ENCODE measurements around the gene PPP1R3E. TPM values are rescaled to one million over a fixed set of nuclear protein-coding genes. Genes with fewer than 3 reads are reported as not detected.

The PPP1R3E gene
- total RNA-seq, 1 experiment from 2014 or later: 3.9 TPM

- H4K8ac ChIP-seq (replicated peaks; ENCODE audit: insufficient read length, low read depth, low read length): no peak overlapping the region
- H2BK12ac ChIP-seq (ENCODE audit: insufficient read length, low read depth, low read length): no peak overlapping the region
- H2BK20ac ChIP-seq (ENCODE audit: low read depth, low read length, poor library complexity, severe bottlenecking): no peak overlapping the region
- no peak overlapping the region for H3K14ac ChIP-seq (ENCODE audit: insufficient read depth, low read length)
- H3K9me3 ChIP-seq (ENCODE audit: control insufficient read depth, low read depth, low read length): no peaks in the 10 kb centered on the region
- no peak overlapping the region for H3K4ac ChIP-seq (ENCODE audit: low read depth, low read length)
- Mint-ChIP-seq H3K4me1 (peaks cover 36 to 37% of the 10 kb centered on the region in 2 experiments), H3K27me3 (ENCODE audit: low read depth) (no peaks in the 10 kb centered on the region), H3K9me3 (no peaks in the 10 kb centered on the region; a peak in 1 of 5 replicates), H3K27ac (no peak overlapping the region), H3K4me3 (no peak overlapping the region), H3K36me3 (ENCODE audit: insufficient read depth in 1 of 3, low read depth in 3 of 3) (no peaks in the 10 kb centered on the region)
- no peak overlapping the region for H3K18ac ChIP-seq (ENCODE audit: insufficient read length, low read depth, low read length)
- H3K56ac ChIP-seq (ENCODE audit: insufficient read length, low read depth, low read length): no peak overlapping the region
- H3K23me2 ChIP-seq (ENCODE audit: insufficient read length, low read depth, low read length, poor library complexity, severe bottlenecking): peaks cover 4% of the 10 kb centered on the region
- no peak overlapping the region for H4K91ac ChIP-seq (ENCODE audit: insufficient read length, low read depth, low read length)
- no peak overlapping the region for H3K9ac ChIP-seq (ENCODE audit: extremely low read depth, insufficient read length, low read length)
- H3K79me2 ChIP-seq (ENCODE audit: insufficient read depth, low read length): no peaks in the 10 kb centered on the region
- no peak for DNase-seq
- no peak overlapping the region for H3K27ac ChIP-seq (ENCODE audit: insufficient read length, low read depth, low read length)
- no peaks in the 10 kb centered on the region for H3K27me3 ChIP-seq (ENCODE audit: insufficient read depth, low read length)
- no peak overlapping the region for H2BK120ac ChIP-seq (ENCODE audit: low read depth, low read length, poor library complexity, severe bottlenecking)
- H3K79me1 ChIP-seq (ENCODE audit: insufficient read depth, low read depth, low read length, poor library complexity, severe bottlenecking): no peaks in the 10 kb centered on the region
- no peaks in the 10 kb centered on the region for H4K20me1 ChIP-seq (ENCODE audit: control insufficient read depth, insufficient read depth, insufficient read length)
- H2BK15ac ChIP-seq (ENCODE audit: low read depth, low read length): no peak overlapping the region
- no peak overlapping the region for H2BK5ac ChIP-seq (ENCODE audit: insufficient read length, low read length)
- TF ChIP-seq CTCF (conservative IDR thresholded peaks at IDR 0.05): no peak
- no peak overlapping the region for H2AFZ ChIP-seq (ENCODE audit: low read length)
- no peak overlapping the region for H3K23ac ChIP-seq (ENCODE audit: insufficient read length, low read depth, low read length)
- H2AK5ac ChIP-seq (ENCODE audit: insufficient read length, low read length): no peak overlapping the region
- no CpG with 5 or more reads among the region's 7 CpGs for WGBS (ENCODE audit: extremely low coverage, insufficient read length, low lambda C conversion rate)
- H3T11ph ChIP-seq (ENCODE audit: low read length): no peak overlapping the region
- H3K4me2 ChIP-seq (ENCODE audit: insufficient read depth, insufficient read length, low read length): no peak overlapping the region
- H3K4me1 ChIP-seq (ENCODE audit: insufficient read depth, low read length): peaks cover 2% of the 10 kb centered on the region; the same call in 1 of the 2 replicates
- no peak overlapping the region for H4K5ac ChIP-seq (ENCODE audit: insufficient read length, low read depth, low read length)
These were observed 54.1 kb downstream of the PPP1R3E start for GRCh38 chr14:23248601-23249000.

Other genes with a start within 250 kb of the PPP1R3E start
- gene CDH24, start 245.3 kb downstream of the PPP1R3E start, total RNA-seq (2021): 16.7 and 16.9 TPM in 2 replicates
- gene ACIN1, start 207.7 kb downstream of the PPP1R3E start, total RNA-seq (2021): 314 and 333 TPM in 2 replicates
- gene C14orf119, start 207.4 kb downstream of the PPP1R3E start, total RNA-seq (2021): 65.1 and 66.9 TPM in 2 replicates
- gene CIROP, start 197.9 kb downstream of the PPP1R3E start, total RNA-seq (2021): not detected in 2 replicates
- not detected in 2 replicates for gene CEBPE, start 183.6 kb downstream of the PPP1R3E start, total RNA-seq (2021)
- 77.9 and 84.5 TPM in 2 replicates for gene SLC7A8, start 119.2 kb downstream of the PPP1R3E start, total RNA-seq (2021)
- 0.15 and 0.39 TPM in 2 replicates for gene RNF212B, start 64.9 kb downstream of the PPP1R3E start, total RNA-seq (2021)
- gene HOMEZ, start 16.7 kb downstream of the PPP1R3E start, total RNA-seq (2021): 6.2 and 6.5 TPM in 2 replicates
- gene BCL2L2, start 4.0 kb upstream of the PPP1R3E start, total RNA-seq (2021): 8.4 and 8.8 TPM in 2 replicates
- 331 and 333 TPM in 2 replicates for gene PABPN1, start 18.6 kb upstream of the PPP1R3E start, total RNA-seq (2021)
- gene SLC22A17, start 50.0 kb upstream of the PPP1R3E start, total RNA-seq (2021): 33.0 and 34.0 TPM in 2 replicates
- gene EFS, start 62.3 kb upstream of the PPP1R3E start, total RNA-seq (2021): 31.9 and 32.1 TPM in 2 replicates
- gene IL25, start 70.0 kb upstream of the PPP1R3E start, total RNA-seq (2021): not detected in 2 replicates
- not detected in 2 replicates for gene CMTM5, start 74.2 kb upstream of the PPP1R3E start, total RNA-seq (2021)
- 0.07 and 0.13 TPM in 2 replicates for gene MYH6, start 105.4 kb upstream of the PPP1R3E start, total RNA-seq (2021)
- not detected in 2 replicates for gene MYH7, start 132.8 kb upstream of the PPP1R3E start, total RNA-seq (2021)
- 51.7 and 53.1 TPM in 2 replicates for gene NGDN, start 166.8 kb upstream of the PPP1R3E start, total RNA-seq (2021)
- gene ZFHX2, start 248.9 kb upstream of the PPP1R3E start, total RNA-seq (2021): 19.2 and 19.4 TPM in 2 replicates

All from H9 (cell line).